ENCODE data around the gene SV2C. TPM values are rescaled to one million over a fixed set of nuclear protein-coding genes. Genes with fewer than 3 reads are reported as not detected.
"Not testable (repeated sequence)": the region's sequence is repeated elsewhere in the genome, so short reads cannot be mapped to it uniquely, and the experiment has no call there.

SV2C gene
- total and polyA plus RNA-seq, 2 donors from 2014 or later, result 0.13 TPM; not detected in 1

DNA sequence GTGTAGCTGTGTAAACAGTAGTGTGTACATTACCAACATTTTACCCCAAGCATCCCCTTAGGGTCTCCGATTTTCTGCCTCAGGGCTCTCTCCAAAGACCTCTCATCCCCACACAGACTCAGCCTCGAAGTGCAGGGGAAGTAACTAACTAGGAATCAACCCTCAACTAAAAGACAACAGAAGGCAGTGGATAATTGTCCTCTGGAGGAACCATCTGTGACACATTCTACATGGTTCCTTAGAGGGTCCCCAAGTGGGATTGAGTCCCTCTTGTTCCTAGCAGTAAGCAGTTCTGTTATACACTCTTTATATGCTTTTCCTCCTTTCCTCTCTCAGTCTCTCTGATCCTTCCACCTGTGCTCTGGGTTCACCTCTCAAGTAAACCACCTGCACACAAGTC is 157.2 kb downstream of the SV2C start:
- no peak overlapping the region for H3K9ac ChIP-seq (ENCODE audit: low read length in 3 of 3)
- intact Hi-C loops (cut with DNase I), result no loop called here
- DNase-seq (no peak), FAIRE-seq (no peak)
- no peaks in the 10 kb centered on the region for H3K4me1 ChIP-seq (ENCODE audit: control insufficient read depth in 2 of 3, insufficient read depth in 2 of 3, low read depth in 1 of 3, low read length in 3 of 3)
- TF ChIP-seq, protein P1, sequence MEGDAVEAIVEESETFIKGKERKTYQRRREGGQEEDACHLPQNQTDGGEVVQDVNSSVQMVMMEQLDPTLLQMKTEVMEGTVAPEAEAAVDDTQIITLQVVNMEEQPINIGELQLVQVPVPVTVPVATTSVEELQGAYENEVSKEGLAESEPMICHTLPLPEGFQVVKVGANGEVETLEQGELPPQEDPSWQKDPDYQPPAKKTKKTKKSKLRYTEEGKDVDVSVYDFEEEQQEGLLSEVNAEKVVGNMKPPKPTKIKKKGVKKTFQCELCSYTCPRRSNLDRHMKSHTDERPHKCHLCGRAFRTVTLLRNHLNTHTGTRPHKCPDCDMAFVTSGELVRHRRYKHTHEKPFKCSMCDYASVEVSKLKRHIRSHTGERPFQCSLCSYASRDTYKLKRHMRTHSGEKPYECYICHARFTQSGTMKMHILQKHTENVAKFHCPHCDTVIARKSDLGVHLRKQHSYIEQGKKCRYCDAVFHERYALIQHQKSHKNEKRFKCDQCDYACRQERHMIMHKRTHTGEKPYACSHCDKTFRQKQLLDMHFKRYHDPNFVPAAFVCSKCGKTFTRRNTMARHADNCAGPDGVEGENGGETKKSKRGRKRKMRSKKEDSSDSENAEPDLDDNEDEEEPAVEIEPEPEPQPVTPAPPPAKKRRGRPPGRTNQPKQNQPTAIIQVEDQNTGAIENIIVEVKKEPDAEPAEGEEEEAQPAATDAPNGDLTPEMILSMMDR (IDR thresholded peaks at IDR 0.05; ENCODE audit: borderline replicate concordance, extremely low read depth, insufficient read depth), result no peak
- no peaks in the 10 kb centered on the region for H3K36me3 ChIP-seq (ENCODE audit: control insufficient read depth in 2 of 3, insufficient read depth in 3 of 3, low read length in 3 of 3)
- H3K27ac ChIP-seq (ENCODE audit: low read depth in 2 of 2, low read length in 2 of 2), result no peak overlapping the region
- H3K4me3 ChIP-seq (ENCODE audit: low read length in 3 of 3), result no peak overlapping the region
- peaks cover 0 to 4% (median 2%) of the 10 kb centered on the region in 3 donors for H3K9me3 ChIP-seq (ENCODE audit: control insufficient read depth in 2 of 3, insufficient read depth in 1 of 3, low read length in 3 of 3)
- H3K27me3 ChIP-seq (ENCODE audit: control insufficient read depth, insufficient read depth, low read length), result no peaks in the 10 kb centered on the region

- H3K36me3 ChIP-seq (ENCODE audit: control insufficient read depth in 2 of 3, insufficient read depth in 3 of 3, low read length in 3 of 3); intact Hi-C loops (cut with DNase I); H3K9me3 ChIP-seq (ENCODE audit: control insufficient read depth in 2 of 3, insufficient read depth in 1 of 3, low read length in 3 of 3); H3K4me3 ChIP-seq (ENCODE audit: low read length in 3 of 3); H3K27me3 ChIP-seq (ENCODE audit: control insufficient read depth, insufficient read depth, low read length); DNase-seq; FAIRE-seq; H3K27ac ChIP-seq (ENCODE audit: low read depth in 2 of 2, low read length in 2 of 2); H3K9ac ChIP-seq (ENCODE audit: low read length in 3 of 3); H3K4me1 ChIP-seq (ENCODE audit: control insufficient read depth in 2 of 3, insufficient read depth in 2 of 3, low read depth in 1 of 3, low read length in 3 of 3): not testable (repeated sequence)
These were observed 159.0 kb downstream of the SV2C start for GRCh38 chr5:76242155-76242554.

- peak in 2 of 5 donors; percentile 35 to 60 for DNase-seq
- H3K4me1 ChIP-seq (ENCODE audit: control insufficient read depth in 2 of 3, insufficient read depth in 2 of 3, low read depth in 1 of 3, low read length in 3 of 3), result no peaks in the 10 kb centered on the region
- TF ChIP-seq, protein P1 (IDR thresholded peaks at IDR 0.05; ENCODE audit: borderline replicate concordance, extremely low read depth, insufficient read depth), result no peak
- no peak overlapping the region for H3K4me3 ChIP-seq (ENCODE audit: low read length in 3 of 3)
- no peaks in the 10 kb centered on the region for H3K36me3 ChIP-seq (ENCODE audit: control insufficient read depth in 2 of 3, insufficient read depth in 3 of 3, low read length in 3 of 3)
- intact Hi-C loops (cut with DNase I), result no loop called here
- no peaks in the 10 kb centered on the region for H3K27me3 ChIP-seq (ENCODE audit: control insufficient read depth, insufficient read depth, low read length)
- no peak for FAIRE-seq
- no peaks in the 10 kb centered on the region for H3K9me3 ChIP-seq (ENCODE audit: control insufficient read depth in 2 of 3, insufficient read depth in 1 of 3, low read length in 3 of 3)
- H3K9ac ChIP-seq (ENCODE audit: low read length in 3 of 3), result no peak overlapping the region
- H3K27ac ChIP-seq (ENCODE audit: low read depth in 2 of 2, low read length in 2 of 2), result no peak overlapping the region
These were observed 162.4 kb downstream of the SV2C start for GRCh38 chr5:76245590-76245989.

- Histone ChIP-seq H3K9me3 (ENCODE audit: control insufficient read depth in 2 of 3, insufficient read depth in 1 of 3, low read length in 3 of 3) (no peaks in the 10 kb centered on the region), H3K4me1 (ENCODE audit: control insufficient read depth in 2 of 3, insufficient read depth in 2 of 3, low read depth in 1 of 3, low read length in 3 of 3) (no peaks in the 10 kb centered on the region), H3K4me3 (ENCODE audit: low read length in 3 of 3) (no peak overlapping the region), H3K27ac (ENCODE audit: low read depth in 2 of 2, low read length in 2 of 2) (no peak overlapping the region), H3K36me3 (ENCODE audit: control insufficient read depth in 2 of 3, insufficient read depth in 3 of 3, low read length in 3 of 3) (no peaks in the 10 kb centered on the region), H3K27me3 (ENCODE audit: control insufficient read depth, insufficient read depth, low read length) (no peaks in the 10 kb centered on the region), H3K9ac (ENCODE audit: low read length in 3 of 3) (no peak overlapping the region)
- DNase-seq, result peak in 1 of 5 donors; percentile 11
- intact Hi-C loops (cut with DNase I), result no loop called here
- FAIRE-seq, result no peak
- TF ChIP-seq, protein P1 (IDR thresholded peaks at IDR 0.05; ENCODE audit: borderline replicate concordance, extremely low read depth, insufficient read depth), result no peak
These were observed 166.4 kb downstream of the SV2C start for GRCh38 chr5:76249621-76250020.

Measured in kidney (tissue), 14 donors.